Measurements from ENCODE around the gene RHOB.
A peak's percentile ranks its signal among the peaks of the same experiment; 100 is the strongest.
"Not testable (repeated sequence)": the region's sequence is repeated elsewhere in the genome, so short reads cannot be mapped to it uniquely, and the experiment has no call there.

The RHOB gene

DNA sequence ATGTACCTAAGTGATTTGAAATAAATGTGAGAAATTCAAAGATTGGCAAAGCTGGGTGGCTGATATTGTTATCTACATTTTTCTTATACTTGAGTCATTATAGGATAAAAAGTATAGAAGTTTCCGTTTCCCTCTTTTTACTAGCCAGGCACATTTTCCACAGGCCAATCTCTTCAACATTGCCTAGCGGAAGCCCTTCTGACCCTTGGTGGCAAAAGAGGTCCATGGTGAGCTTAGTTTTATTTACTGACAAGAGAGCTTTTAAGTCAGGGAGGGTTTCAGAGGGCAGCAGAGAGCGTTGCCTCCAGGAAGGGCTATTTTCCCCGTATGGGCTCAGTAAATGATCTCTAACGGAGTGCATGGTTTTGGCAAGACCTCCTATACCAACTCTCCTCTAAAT lies 15.1 kb upstream of the RHOB start:
- no peak overlapping the region for H3K4me3 ChIP-seq
- no peak for DNase-seq (ENCODE audit: low spot score)
- TF ChIP-seq, protein P1, sequence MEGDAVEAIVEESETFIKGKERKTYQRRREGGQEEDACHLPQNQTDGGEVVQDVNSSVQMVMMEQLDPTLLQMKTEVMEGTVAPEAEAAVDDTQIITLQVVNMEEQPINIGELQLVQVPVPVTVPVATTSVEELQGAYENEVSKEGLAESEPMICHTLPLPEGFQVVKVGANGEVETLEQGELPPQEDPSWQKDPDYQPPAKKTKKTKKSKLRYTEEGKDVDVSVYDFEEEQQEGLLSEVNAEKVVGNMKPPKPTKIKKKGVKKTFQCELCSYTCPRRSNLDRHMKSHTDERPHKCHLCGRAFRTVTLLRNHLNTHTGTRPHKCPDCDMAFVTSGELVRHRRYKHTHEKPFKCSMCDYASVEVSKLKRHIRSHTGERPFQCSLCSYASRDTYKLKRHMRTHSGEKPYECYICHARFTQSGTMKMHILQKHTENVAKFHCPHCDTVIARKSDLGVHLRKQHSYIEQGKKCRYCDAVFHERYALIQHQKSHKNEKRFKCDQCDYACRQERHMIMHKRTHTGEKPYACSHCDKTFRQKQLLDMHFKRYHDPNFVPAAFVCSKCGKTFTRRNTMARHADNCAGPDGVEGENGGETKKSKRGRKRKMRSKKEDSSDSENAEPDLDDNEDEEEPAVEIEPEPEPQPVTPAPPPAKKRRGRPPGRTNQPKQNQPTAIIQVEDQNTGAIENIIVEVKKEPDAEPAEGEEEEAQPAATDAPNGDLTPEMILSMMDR (IDR thresholded peaks at IDR 0.05), result no peak
- no peak overlapping the region for H3K27ac ChIP-seq

DNA sequence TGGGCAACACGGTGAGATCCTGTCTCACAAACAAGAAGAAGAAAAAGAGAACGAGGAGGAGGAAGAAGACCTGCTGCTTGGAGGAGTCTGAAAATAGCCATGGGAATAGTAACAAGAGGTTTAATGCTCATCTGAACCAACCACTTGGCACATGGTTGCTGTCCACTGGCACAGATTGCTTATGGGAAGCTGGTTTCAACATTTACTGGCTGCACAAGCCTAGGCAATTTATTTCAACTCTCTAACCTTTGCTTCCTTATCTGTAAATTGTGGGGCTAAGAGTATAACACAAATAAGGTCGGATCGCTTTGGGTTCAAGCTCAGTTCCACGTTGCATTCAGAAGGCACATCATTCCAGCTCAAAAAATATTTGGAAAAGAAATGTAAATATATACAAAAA lies 14.2 kb upstream of the RHOB start:
- DNase-seq (ENCODE audit: low spot score), result no peak
- H3K27ac ChIP-seq, result no peak overlapping the region
- TF ChIP-seq, protein P1 (IDR thresholded peaks at IDR 0.05), result no peak
- no peak overlapping the region for H3K4me3 ChIP-seq

GRCh38 chr2:20433249-20433648 lies 13.6 kb upstream of the RHOB start:
- no peak overlapping the region for H3K27ac ChIP-seq
- TF ChIP-seq, protein P1 (IDR thresholded peaks at IDR 0.05), result no peak
- H3K4me3 ChIP-seq, result no peak overlapping the region
- peak; percentile 52 for DNase-seq (ENCODE audit: low spot score)

GRCh38 chr2:20433946-20434553 lies 12.8 kb upstream of the RHOB start:
- Histone ChIP-seq H3K27ac (no peak overlapping the region), H3K4me3 (no peak overlapping the region)
- peak; percentile 69 for DNase-seq (ENCODE audit: low spot score)
- TF ChIP-seq, protein P1 (IDR thresholded peaks at IDR 0.05), result no peak

DNA sequence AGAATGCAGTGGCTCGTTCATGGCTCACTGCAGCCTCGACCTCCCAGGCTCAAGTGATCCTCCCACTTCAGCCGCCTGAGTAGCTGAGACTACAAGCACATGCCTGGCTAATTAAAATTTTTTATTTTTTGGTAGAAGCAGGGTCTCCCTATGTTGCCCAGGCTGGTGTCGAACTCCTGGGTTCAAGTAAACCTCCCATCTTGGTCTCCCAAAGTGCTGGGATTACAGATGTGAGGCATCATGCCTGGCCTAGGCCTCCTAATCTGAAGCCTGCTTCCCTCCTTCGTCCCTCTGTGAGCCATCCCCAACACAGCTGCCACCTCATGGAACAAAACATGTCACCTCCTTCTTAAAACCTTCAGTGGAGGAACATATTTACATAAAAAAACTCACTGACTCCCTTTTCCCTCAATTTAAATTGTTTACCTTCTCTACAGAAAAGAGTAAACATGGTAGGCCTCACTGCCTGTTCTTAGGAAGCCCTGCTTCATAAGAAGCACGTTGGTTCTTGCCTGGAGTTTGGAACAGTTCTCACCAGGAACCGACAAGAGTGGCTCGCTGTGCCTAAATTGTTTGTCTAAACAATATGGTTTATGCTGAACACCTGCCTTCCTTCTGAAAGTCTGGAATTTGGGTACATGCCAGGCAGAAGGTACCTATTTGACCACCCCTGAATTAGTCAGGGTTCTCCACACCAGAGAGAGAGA lies 12.1 kb upstream of the RHOB start:
- no peak overlapping the region for H3K4me3 ChIP-seq
- no peak overlapping the region for H3K27ac ChIP-seq
- DNase-seq (ENCODE audit: low spot score), result peak; percentile 57
- TF ChIP-seq, protein P1 (IDR thresholded peaks at IDR 0.05), result no peak

- peak; percentile 70 for DNase-seq (ENCODE audit: low spot score)
- H3K4me3 ChIP-seq, H3K27ac ChIP-seq: not testable (repeated sequence)
These were observed 11.4 kb upstream of the RHOB start for GRCh38 chr2:20435456-20435855.

- no peak overlapping the region for H3K4me3 ChIP-seq
- no peak overlapping the region for H3K27ac ChIP-seq
- TF ChIP-seq, protein P1 (IDR thresholded peaks at IDR 0.05), result no peak
- DNase-seq (ENCODE audit: low spot score), result peak; percentile 58
These were observed 10.0 kb upstream of the RHOB start for GRCh38 chr2:20436716-20437470.

All from coronary artery (tissue), 2 donors.